NOMO-1 treated with DMSO at 0.1 percent for 48 hours (cell line): ENCODE data around the gene KRT39.
"Not testable (repeated sequence)": the region's sequence is repeated elsewhere in the genome, so short reads cannot be mapped to it uniquely, and the experiment has no call there.

Experiments
- DNase-seq: peaks from one replicate; lab custom pipeline; 2025; ENCODE audit not compliant: unreplicated experiment; lab: John Stamatoyannopoulos, UW

KRT39 gene

GRCh38 chr17:40966848-40967247 lies at the start of gene KRT39:
TSS of gene KRT39 (minus strand) at chr17:40966948. CDS start at chr17:40966856, 92 bp downstream.
- DNase-seq: no peak

DNA sequence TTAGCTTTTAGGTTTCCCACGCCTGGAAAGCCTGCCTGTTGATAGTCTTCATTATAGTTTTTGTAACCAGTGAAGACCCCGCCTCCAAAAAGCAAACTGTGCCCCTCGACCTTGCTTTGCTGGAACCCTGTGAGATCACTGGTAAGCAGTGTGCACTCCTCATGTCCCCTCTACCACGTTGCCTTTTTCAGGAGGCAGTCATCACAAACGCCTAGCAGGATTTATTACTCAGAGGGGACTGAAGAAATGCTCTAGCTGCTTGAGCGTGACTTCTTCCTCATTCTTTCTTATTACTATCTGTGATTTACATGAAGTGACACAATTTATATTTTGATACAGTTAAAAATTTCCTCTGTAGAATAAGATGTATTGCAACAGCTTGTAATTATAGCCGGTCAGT lies 48.7 kb upstream of the KRT39 start:
- no peak for DNase-seq

- DNase-seq: no peak
Observed at GRCh38 chr17:41013606-41014005, 46.9 kb upstream of the KRT39 start.

DNA sequence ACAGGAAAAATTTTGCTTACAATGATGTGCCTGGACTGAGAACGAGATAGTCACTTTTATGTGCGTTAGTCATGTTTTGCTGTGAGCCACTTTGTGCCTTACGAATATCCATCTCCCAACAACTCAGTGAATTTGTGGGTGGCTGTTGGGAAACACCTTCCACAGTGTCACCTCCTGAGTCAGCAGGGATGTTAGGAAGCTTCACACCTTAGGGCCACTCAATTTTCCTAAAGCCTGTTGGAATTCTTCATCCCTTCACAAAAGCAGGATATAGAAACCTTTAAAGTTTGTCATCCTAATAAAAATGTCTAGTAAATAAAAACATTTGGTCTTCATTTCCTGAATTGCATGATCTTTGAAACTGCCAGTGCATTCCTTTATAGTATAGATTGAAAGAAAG lies 46.4 kb upstream of the KRT39 start:
- DNase-seq: no peak

DNA sequence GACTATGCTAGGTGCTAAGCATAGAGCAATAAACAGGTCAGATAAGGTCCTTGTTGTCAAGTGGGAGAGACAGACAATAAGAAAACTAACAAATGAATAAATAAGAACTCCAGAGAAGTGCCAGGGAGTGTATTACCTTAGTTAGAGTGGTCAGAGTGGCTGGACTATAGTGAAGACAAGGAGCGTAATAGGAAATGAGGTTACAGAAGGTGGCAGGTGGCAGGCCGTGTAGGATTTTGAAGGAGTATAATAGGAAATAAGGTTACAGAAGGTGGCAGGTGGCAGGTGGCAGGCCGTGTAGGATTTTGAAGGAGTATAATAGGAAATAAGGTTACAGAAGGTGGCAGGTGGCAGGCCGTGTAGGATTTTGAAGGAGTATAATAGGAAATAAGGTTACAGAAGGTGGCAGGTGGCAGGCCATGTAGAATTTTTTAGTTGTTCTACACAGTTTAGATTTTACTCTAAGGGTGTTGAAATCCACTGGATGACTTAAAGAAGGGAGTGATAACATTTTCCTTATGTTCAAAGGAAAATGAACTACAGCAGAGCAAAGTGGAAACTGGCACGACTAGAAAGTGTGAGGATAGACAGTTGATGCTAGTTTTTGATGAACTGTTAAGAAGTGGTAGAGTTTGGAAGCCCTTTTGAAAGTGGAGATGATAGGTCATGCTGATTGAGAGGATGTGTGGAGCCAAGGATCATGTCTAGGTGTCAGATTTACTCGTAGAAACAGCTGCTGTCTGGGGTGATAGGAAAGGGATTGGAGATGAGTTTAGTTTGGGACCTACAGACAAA lies 45.8 kb upstream of the KRT39 start:
- DNase-seq: no peak

GRCh38 chr17:41010441-41010840 lies 43.7 kb upstream of the KRT39 start:
- DNase-seq: no peak

DNA sequence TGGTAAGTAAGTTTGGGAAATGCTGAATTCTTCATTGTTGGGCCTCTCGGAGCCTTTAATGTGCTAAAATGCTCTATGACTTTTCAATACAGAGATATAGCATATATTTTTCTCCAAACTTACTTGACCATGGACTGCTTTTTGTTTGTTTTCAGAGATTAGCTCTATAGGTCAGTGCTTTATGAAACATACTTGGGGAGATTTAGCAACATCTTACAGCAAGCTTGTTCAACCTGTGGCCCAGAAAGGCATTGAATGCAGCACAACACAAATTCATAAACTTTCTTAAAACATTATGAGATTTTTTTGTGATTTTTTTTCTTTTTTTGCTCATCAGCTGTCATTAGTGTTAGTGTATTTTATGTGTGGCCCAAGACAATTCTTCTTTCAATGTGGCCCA lies 43.2 kb upstream of the KRT39 start:
- no peak for DNase-seq

- DNase-seq: no peak
Observed at GRCh38 chr17:41009301-41009760, 42.6 kb upstream of the KRT39 start.

- no peak for DNase-seq
Observed at GRCh38 chr17:41008811-41009210, 42.1 kb upstream of the KRT39 start, which contains the start of gene KRTAP3-1. TSS of gene KRTAP3-1 (minus strand) at chr17:41009128. CDS start at chr17:41009074, 54 bp downstream.

DNA sequence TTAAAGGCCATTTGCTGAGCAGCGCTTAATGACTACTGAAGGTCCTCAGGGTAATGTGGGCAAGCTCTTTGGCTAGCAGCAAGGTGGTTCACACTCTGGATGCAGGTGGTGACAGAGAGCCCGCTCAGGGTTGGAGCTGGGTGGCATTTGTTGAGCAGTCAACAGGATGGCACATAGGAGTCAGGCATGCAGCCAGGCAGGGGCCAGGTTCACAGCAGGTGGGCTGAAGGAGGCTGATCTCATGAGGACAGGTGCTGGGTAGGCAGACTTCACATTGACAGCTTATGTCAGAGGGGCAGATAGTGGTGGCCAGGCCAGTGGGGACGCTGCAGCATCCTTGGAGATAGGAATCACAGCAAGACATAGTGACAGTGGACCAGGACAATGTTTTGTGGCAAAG lies 37.6 kb upstream of the KRT39 start:
- DNase-seq: no peak

DNA sequence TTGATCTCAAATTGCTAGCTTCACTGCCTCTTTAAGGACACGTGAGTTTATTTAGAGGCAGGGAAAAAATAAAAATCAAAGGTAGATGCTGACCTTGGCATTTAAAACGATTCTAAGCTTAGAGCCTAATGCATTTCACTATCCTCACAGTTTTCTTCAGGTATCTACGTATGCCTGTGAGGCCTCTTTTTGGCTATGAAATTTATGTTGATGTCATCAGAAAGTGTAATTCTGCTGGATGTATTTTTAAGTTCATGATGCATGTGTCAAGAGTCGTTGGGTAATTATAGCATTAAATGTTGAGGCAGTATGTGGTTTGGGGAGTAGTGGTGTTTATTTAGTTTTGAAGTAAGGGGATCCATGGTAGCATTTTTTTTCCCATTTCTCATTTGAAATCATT lies 37.2 kb upstream of the KRT39 start:
- DNase-seq: no peak

GRCh38 chr17:41002814-41003213 lies 36.1 kb upstream of the KRT39 start:
- DNase-seq: no peak

- DNase-seq: no peak
Observed at GRCh38 chr17:41001795-41002194, 35.0 kb upstream of the KRT39 start.

GRCh38 chr17:40999563-40999962 lies 32.8 kb upstream of the KRT39 start, which contains the start of gene KRTAP3-2:
TSS of gene KRTAP3-2 (minus strand) at chr17:40999906. CDS start at chr17:40999853, 53 bp downstream.
- DNase-seq: not testable (repeated sequence)

DNA sequence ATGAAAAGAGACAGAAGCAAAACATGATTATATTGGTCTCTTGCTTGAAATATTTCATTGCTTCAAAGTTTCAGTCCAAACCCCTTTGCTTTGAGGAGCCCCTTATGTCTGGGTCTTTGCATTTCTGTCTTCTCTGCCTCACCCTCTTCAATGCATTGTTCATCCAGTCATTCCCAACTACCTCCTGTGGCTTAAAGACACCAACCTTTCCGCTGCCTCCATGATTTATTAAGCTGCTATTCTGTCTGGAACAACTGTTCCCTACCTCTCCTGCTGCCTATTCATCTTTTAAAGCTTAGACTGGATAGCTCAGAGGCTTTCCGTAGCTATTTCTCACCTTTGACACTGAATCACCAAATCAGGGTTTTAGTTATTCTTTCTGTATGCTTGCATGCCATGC lies 30.6 kb upstream of the KRT39 start:
- DNase-seq: no peak

GRCh38 chr17:40996829-40997228 lies 30.1 kb upstream of the KRT39 start:
- DNase-seq: no peak

DNA sequence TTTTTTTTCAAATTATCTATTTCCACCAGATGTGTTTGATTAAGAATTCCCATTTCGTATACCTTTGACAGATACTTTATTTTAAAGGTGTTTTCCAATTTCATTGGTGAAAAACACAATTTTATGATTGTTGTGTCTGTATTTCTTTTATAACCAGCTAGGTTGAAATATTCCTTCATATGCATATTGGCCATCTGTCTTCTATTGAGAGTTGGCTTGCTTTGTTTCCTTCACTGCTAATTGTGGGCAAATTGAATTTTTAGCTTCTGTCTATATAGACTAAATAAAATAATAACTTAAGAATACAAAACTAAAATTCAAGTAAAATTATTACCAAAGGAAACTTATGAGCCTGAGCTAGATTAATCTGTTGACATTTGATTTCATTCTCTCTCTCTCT lies 28.4 kb upstream of the KRT39 start:
- no peak for DNase-seq

- no peak for DNase-seq
Observed at GRCh38 chr17:40993839-40994238, 27.1 kb upstream of the KRT39 start, which contains the start of gene KRTAP3-3. TSS of gene KRTAP3-3 (minus strand) at chr17:40994164. CDS start at chr17:40994097, 67 bp downstream.

- no peak for DNase-seq
Observed at GRCh38 chr17:40993084-40993483, 26.3 kb upstream of the KRT39 start.

- no peak for DNase-seq
Observed at GRCh38 chr17:40992666-40993065, 25.9 kb upstream of the KRT39 start.

GRCh38 chr17:40986920-40987319 lies 20.2 kb upstream of the KRT39 start:
- no peak for DNase-seq

- no peak for DNase-seq
Observed at GRCh38 chr17:40984226-40984625, 17.5 kb upstream of the KRT39 start, which contains the start of gene KRT40. TSS of gene KRT40 (minus strand) at chr17:40984326. CDS start at chr17:40984273, 53 bp downstream.

GRCh38 chr17:40981115-40981514 lies 14.4 kb upstream of the KRT39 start:
- no peak for DNase-seq
